ENCODE results near the gene NR1H4.

DNA sequence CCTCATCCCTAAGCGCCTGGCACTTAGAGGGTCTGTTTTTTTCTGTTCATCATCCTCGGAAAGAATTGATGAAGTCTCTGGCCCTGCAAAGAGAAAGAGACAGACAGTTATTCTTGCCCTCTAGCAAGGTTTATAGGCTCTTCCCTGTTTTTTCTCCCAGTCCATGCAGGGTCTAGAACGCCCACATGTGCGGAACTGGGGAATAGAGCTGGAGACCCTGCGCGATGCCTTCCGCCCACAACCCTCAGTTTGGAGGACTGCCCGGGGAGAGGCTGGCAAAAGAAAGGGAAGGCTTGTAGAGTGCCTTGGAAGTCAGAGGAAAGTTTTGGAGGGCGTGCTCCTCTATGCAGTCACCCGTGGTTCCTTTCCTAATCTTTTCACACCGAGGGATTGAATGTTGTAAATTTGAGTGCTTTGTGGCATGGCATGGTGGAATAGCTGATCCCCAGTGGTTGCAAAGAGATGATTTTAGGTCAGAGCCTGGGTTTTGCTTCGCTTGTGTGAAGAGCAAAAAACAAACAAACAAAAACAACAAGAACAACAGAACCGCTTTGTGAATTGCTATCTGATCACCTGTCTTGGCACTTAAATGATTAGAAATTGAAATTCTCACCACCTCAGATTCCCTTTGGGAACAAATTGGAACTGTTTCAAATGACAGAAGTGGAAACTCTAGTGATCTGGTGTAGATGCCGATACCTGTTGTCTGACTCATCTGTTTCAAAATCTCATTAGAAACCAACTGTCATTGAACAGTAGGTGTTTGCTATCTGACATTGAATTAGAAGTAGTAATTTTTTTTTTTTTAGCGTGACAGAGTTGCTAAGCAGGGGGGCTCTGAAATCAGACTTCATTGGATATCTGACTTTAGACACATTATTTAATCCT is 100.8 kb downstream of the NR1H4 start:
- no peak for TF ChIP-seq EZH2 (IDR thresholded peaks at IDR 0.05; ENCODE audit: borderline replicate concordance, low read length)
- TF ChIP-seq, protein P1, sequence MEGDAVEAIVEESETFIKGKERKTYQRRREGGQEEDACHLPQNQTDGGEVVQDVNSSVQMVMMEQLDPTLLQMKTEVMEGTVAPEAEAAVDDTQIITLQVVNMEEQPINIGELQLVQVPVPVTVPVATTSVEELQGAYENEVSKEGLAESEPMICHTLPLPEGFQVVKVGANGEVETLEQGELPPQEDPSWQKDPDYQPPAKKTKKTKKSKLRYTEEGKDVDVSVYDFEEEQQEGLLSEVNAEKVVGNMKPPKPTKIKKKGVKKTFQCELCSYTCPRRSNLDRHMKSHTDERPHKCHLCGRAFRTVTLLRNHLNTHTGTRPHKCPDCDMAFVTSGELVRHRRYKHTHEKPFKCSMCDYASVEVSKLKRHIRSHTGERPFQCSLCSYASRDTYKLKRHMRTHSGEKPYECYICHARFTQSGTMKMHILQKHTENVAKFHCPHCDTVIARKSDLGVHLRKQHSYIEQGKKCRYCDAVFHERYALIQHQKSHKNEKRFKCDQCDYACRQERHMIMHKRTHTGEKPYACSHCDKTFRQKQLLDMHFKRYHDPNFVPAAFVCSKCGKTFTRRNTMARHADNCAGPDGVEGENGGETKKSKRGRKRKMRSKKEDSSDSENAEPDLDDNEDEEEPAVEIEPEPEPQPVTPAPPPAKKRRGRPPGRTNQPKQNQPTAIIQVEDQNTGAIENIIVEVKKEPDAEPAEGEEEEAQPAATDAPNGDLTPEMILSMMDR (IDR thresholded peaks at IDR 0.05; ENCODE audit: low read length): no peak
